HepG2 (cell line): ENCODE measurements around the gene HSP90AB1. TPM values are rescaled to one million over a fixed set of nuclear protein-coding genes. Genes with fewer than 3 reads are reported as not detected.

ENCODE experiments used
- BHLHE40 ChIP-seq: IDR thresholded peaks from 2 replicates; pipeline ENCODE4 v1.6.1; 2011; ENCODE audit warnings: low read length, improper control_type of control experiment
- CBX2 ChIP-seq, 2 experiments: fragments of 200-600 bp in 1 of 2; sonication (generic); formaldehyde crosslinking in 1 of 2; IDR thresholded peaks; 2 replicates each; pipeline versions ENCODE4 v1.7.0 to v1.8.1; 2018 to 2022; ENCODE audit warnings: low read depth in 2 of 2, low read length in 1 of 2, mild to moderate bottlenecking in 1 of 2, missing genetic modification reagents in 1 of 2
- CENPX ChIP-seq: sonication (generic); formaldehyde crosslinking; IDR thresholded peaks from 2 replicates; pipeline ENCODE4 v1.9.0; 2021; ENCODE audit warnings: mild to moderate bottlenecking, missing genetic modification reagents, moderate library complexity
- FLYWCH1 ChIP-seq: sonication (generic); formaldehyde crosslinking; IDR thresholded peaks from 2 replicates; pipeline ENCODE4 v1.8.1; 2023; ENCODE audit warnings: mild to moderate bottlenecking, missing genetic modification reagents
- GABPB1 ChIP-seq: IDR thresholded peaks from 2 replicates; pipeline ENCODE4 v1.6.1; 2016; ENCODE audit warnings: mild to moderate bottlenecking, missing genetic modification reagents, moderate library complexity, missing compliant biosample characterization
- IKZF4 ChIP-seq: sonication (generic); formaldehyde crosslinking; IDR thresholded peaks from 2 replicates; pipeline ENCODE4 v1.5.1; 2020; ENCODE audit warnings: borderline replicate concordance, mild to moderate bottlenecking, low read depth, missing genetic modification reagents; ENCODE audit errors: not compliant biosample characterization
- KMT2A ChIP-seq: sonication (generic); formaldehyde crosslinking; IDR thresholded peaks from 2 replicates; pipeline ENCODE4 v1.4.0; 2020; ENCODE audit warnings: missing genetic modification reagents
- MAFG ChIP-seq: sonication (generic); formaldehyde crosslinking; IDR thresholded peaks from 2 replicates; pipeline ENCODE4 v1.5.1; 2020; ENCODE audit warnings: mild to moderate bottlenecking, missing genetic modification reagents
- MED8 ChIP-seq: sonication (generic); formaldehyde crosslinking; IDR thresholded peaks from 2 replicates; pipeline ENCODE4 v1.8.1; 2023; ENCODE audit warnings: mild to moderate bottlenecking, missing genetic modification reagents; ENCODE audit not compliant: insufficient replicate concordance
- PCBP1 ChIP-seq: fragments of 200-400 bp; formaldehyde crosslinking; IDR thresholded peaks from 2 replicates; pipeline ENCODE4 v1.6.1; 2017; ENCODE audit warnings: mild to moderate bottlenecking, low read depth, low read length, borderline replicate concordance
- SIN3B ChIP-seq: fragments of 150-350 bp; IDR thresholded peaks from 2 replicates; pipeline ENCODE4 v1.6.1; 2014; ENCODE audit warnings: low read length
- SOX13 ChIP-seq, 3 experiments: fragments of 450-650 bp in 1 of 3; sonication (generic) in 1 of 3; formaldehyde crosslinking in 1 of 3; IDR thresholded peaks in 2 of 3; conservative IDR thresholded peaks in 1 of 3; 2 replicates each; pipeline versions ENCODE4 v1.5.0 to v1.6.1; 2016 to 2020; ENCODE audit warnings: antibody characterized with exemption in 1 of 3, mild to moderate bottlenecking in 1 of 3, missing compliant biosample characterization in 1 of 3, missing genetic modification reagents in 1 of 3, moderate library complexity in 1 of 3
- SRSF9 ChIP-seq: fragments of 200-400 bp; formaldehyde crosslinking; IDR thresholded peaks from 2 replicates; pipeline ENCODE4 v1.6.1; 2018; ENCODE audit warnings: borderline replicate concordance, mild to moderate bottlenecking, low read depth, low read length; ENCODE audit not compliant: insufficient read depth, poor library complexity, severe bottlenecking
- TOE1 ChIP-seq: sonication (generic); formaldehyde crosslinking; IDR thresholded peaks from 2 replicates; pipeline ENCODE4 v1.4.0; 2020; ENCODE audit warnings: mild to moderate bottlenecking, missing genetic modification reagents
- YY1 ChIP-seq: IDR thresholded peaks from 2 replicates; pipeline ENCODE4 v1.6.1; 2011; ENCODE audit warnings: low read length, low read depth, moderate library complexity, mild to moderate bottlenecking; ENCODE audit not compliant: insufficient read depth, insufficient replicate concordance
- ZFY ChIP-seq: sonication (generic); formaldehyde crosslinking; IDR thresholded peaks from 2 replicates; pipeline ENCODE4 v1.4.0; 2020; ENCODE audit warnings: missing genetic modification reagents
- ZKSCAN8 ChIP-seq: IDR thresholded peaks from 2 replicates; pipeline ENCODE4 v1.6.1; 2016; ENCODE audit warnings: borderline replicate concordance, missing genetic modification reagents, missing compliant biosample characterization
- ZNF143 ChIP-seq: sonication (generic); formaldehyde crosslinking; IDR thresholded peaks from 2 replicates; pipeline ENCODE4 v1.4.0; 2020; ENCODE audit warnings: missing genetic modification reagents
- ZNF724P ChIP-seq: sonication (generic); formaldehyde crosslinking; IDR thresholded peaks from 2 replicates; pipeline ENCODE4 v1.8.0; 2022; ENCODE audit warnings: missing genetic modification reagents, borderline replicate concordance
- ZUFSP ChIP-seq: sonication (generic); formaldehyde crosslinking; IDR thresholded peaks from 2 replicates; pipeline ENCODE4 v1.9.0; 2021; ENCODE audit warnings: missing genetic modification reagents, mild to moderate bottlenecking, borderline replicate concordance
- polyA plus RNA-seq, 8 experiments: library from polyadenylated mRNA; depleted of rRNA in 3 of 8; stranded (reverse) in 7 of 8; unstranded in 1 of 8; fragments of >200 nt; fragmentation: Illumina TruSeq in 4 of 8; extraction: Trizol in 4 of 8; gene quantifications; 2 replicates each; pipeline versions ENCODE4 v1.2.1 to v1.2.3, GENCODE V29; 2011 to 2016; ENCODE audit warnings: low read depth in 4 of 8, missing spikeins in 1 of 8, mixed read lengths in 1 of 8; ENCODE audit not compliant: insufficient read depth in 1 of 8
- total RNA-seq, 5 experiments: library from RNA; depleted of rRNA; stranded (reverse); fragments of >200 nt; fragmentation: Illumina TruSeq; extraction: Trizol; gene quantifications; 2 replicates each; pipeline ENCODE4 v1.2.3, GENCODE V29; 2016; ENCODE audit warnings: low read depth in 1 of 5
- TF ChIP-seq, protein P1 (sequence below): sonication (generic); formaldehyde crosslinking; IDR thresholded peaks from 2 replicates; pipeline ENCODE4 v1.4.0; 2020; ENCODE audit warnings: mild to moderate bottlenecking, missing genetic modification reagents
- TF ChIP-seq, protein P2 (sequence below): sonication (generic); formaldehyde crosslinking; IDR thresholded peaks from 2 replicates; pipeline ENCODE4 v1.8.1; 2023; ENCODE audit warnings: mild to moderate bottlenecking, missing genetic modification reagents
- TF ChIP-seq, protein P3 (sequence below): sonication (generic); formaldehyde crosslinking; IDR thresholded peaks from 2 replicates; pipeline ENCODE4 v1.9.0; 2021; ENCODE audit warnings: missing genetic modification reagents, mild to moderate bottlenecking, borderline replicate concordance

Gene HSP90AB1
- total and polyA plus RNA-seq, 2 of the 13 experiments (the other 11 are each of a cell fraction or from before 2014, with no cell fraction given): 1,325 to 1,472 TPM

GRCh38 chr6:44265007-44265721 is 18.3 kb downstream of the HSP90AB1 start, which contains the start of gene NFKBIE (continued):
- TF ChIP-seq ZNF724P (CRISPR knock-in tag) (peak; percentile 95), MAFG (CRISPR knock-in tag) (no peak), FLYWCH1 (CRISPR knock-in tag) (no peak), ZUFSP (CRISPR knock-in tag) (no peak), YY1 (peak; percentile 64), PCBP1 (no peak), SIN3B (no peak), SOX13 (IDR thresholded peaks at IDR 0.05) (no peak), SOX13 (CRISPR knock-in tag; conservative IDR thresholded peaks at IDR 0.05 in 1 of 2, IDR thresholded peaks at IDR 0.05 in 1 of 2) (no peak), IKZF4 (peak; percentile 71), SRSF9 (no peak), GABPB1 (CRISPR knock-in tag) (peak; percentile 83), TOE1 (CRISPR knock-in tag) (no peak), ZKSCAN8 (CRISPR knock-in tag) (no peak), KMT2A (CRISPR knock-in tag) (peak; percentile 59), BHLHE40 (no peak; the same call in 1 of the 2 replicates), ZFY (peak; percentile 90), ZNF143 (CRISPR knock-in tag) (no peak), MED8 (no peak), CENPX (no peak), CBX2 (IDR thresholded peaks at IDR 0.05; ENCODE audit: low read depth, low read length) (no peak), CBX2 (CRISPR knock-in tag; IDR thresholded peaks at IDR 0.05; ENCODE audit: low read depth) (0 out of 2 replicates have a peak, but pooled peaks have one; percentile 33)
- TF ChIP-seq, protein P1, sequence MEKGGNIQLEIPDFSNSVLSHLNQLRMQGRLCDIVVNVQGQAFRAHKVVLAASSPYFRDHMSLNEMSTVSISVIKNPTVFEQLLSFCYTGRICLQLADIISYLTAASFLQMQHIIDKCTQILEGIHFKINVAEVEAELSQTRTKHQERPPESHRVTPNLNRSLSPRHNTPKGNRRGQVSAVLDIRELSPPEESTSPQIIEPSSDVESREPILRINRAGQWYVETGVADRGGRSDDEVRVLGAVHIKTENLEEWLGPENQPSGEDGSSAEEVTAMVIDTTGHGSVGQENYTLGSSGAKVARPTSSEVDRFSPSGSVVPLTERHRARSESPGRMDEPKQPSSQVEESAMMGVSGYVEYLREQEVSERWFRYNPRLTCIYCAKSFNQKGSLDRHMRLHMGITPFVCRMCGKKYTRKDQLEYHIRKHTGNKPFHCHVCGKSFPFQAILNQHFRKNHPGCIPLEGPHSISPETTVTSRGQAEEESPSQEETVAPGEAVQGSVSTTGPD: no peak
- TF ChIP-seq, protein P2, sequence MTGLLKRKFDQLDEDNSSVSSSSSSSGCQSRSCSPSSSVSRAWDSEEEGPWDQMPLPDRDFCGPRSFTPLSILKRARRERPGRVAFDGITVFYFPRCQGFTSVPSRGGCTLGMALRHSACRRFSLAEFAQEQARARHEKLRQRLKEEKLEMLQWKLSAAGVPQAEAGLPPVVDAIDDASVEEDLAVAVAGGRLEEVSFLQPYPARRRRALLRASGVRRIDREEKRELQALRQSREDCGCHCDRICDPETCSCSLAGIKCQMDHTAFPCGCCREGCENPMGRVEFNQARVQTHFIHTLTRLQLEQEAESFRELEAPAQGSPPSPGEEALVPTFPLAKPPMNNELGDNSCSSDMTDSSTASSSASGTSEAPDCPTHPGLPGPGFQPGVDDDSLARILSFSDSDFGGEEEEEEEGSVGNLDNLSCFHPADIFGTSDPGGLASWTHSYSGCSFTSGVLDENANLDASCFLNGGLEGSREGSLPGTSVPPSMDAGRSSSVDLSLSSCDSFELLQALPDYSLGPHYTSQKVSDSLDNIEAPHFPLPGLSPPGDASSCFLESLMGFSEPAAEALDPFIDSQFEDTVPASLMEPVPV: peak; percentile 86
- TF ChIP-seq, protein P3, sequence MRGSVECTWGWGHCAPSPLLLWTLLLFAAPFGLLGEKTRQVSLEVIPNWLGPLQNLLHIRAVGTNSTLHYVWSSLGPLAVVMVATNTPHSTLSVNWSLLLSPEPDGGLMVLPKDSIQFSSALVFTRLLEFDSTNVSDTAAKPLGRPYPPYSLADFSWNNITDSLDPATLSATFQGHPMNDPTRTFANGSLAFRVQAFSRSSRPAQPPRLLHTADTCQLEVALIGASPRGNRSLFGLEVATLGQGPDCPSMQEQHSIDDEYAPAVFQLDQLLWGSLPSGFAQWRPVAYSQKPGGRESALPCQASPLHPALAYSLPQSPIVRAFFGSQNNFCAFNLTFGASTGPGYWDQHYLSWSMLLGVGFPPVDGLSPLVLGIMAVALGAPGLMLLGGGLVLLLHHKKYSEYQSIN (CRISPR knock-in tag): no peak
